GM12864 (cell line): ENCODE measurements around the gene ACLY.

ENCODE experiments used
- DNase-seq: peaks from one replicate; pipeline ENCODE4 v3.0.0-alpha.2; 2011; ENCODE audit warnings: low read depth
- H3K4me3 ChIP-seq: 2 replicates; pipeline ENCODE4 v1.5.1; 2011; ENCODE audit warnings: mild to moderate bottlenecking, low read depth, low read length, control low read depth
- CTCF ChIP-seq: IDR thresholded peaks from 2 replicates; pipeline ENCODE4 v1.5.1; 2011; ENCODE audit warnings: low read depth, mild to moderate bottlenecking, moderate library complexity, low read length, control low read depth, inconsistent platforms; ENCODE audit errors: missing control alignments

Gene ACLY

DNA sequence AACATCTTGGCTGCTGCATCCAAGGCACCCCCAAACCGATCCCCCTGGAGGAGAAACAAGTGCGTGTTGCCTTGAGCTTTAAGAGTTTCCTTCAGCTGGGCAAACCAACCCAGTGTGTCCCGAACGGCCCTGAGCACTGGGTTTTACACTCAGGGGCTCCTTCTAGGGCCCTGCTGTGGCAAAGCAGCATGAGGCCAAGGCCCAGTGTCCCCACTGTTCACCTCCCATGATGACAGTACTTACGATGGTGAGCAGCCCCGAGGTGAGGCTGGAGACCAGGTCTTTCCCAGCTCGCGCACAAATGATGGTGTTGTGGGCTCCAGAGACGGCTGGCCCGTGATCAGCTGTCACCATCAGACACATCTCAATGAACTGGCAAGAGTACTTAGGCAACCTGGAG lies 47.0 kb downstream of the ACLY start:
- H3K4me3 ChIP-seq, result no peak overlapping the region
- TF ChIP-seq CTCF, result no peak
- no peak for DNase-seq

DNA sequence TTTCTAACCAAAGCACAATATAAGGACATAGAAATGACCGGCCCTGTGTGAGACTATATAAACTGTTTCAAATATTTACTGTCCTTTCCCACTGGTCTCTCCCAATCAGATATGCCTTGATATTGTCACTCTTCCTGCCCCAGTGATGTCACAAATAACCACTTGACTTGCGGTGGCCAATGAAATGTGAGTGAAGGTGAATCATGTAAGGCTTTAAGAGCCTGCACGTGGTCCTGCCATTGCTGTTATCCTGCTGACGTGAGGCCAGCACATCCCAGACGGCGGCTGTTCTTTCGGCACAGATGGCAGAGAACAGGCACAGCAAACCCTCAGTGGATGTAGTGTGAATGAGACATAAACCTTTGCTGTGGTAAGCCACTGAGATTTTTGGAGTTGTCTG lies 48.1 kb downstream of the ACLY start:
- no peak for TF ChIP-seq CTCF
- DNase-seq, result no peak
- no peak overlapping the region for H3K4me3 ChIP-seq

- no peak for TF ChIP-seq CTCF
- no peak overlapping the region for H3K4me3 ChIP-seq
- no peak for DNase-seq
These were observed 48.7 kb downstream of the ACLY start for GRCh38 chr17:41870097-41870496.

DNA sequence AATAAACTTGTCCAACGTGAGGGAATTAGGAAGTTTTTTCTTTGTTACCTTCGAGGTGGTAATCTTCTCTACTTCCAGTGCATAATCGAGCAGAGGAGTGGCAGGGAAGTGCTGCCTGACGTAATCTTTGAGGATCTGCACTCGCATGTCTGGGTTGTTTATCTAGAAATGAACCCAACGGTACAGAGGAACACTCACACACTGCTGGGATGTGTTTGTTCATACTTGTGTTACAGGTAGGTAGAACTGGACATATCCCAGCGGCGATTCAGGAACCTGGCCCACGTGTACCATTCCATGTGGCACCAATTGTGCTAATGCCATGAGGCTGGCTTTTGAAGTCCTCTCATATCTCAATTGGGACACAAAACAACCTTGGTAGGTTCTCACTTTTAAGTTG lies 49.3 kb downstream of the ACLY start:
- no peak for DNase-seq
- no peak for TF ChIP-seq CTCF
- no peak overlapping the region for H3K4me3 ChIP-seq

DNA sequence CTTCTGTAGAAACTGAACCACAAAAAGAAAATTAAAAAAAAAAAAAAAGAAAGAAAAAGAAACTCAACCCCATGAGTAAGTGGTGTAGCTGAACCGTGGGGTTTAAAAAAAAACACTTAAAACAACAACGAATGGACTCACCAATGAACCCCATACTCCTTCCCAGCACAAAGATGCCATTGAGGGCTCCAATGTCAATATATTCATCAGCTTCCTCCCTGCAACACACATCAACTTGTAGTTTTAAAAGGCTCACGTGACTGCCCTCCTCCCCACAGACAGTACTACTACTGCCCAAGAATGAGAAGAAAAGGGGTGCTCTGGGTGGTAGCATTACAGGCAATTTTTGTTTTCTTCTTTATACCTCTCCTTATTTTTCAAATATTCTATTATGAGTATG lies 50.2 kb downstream of the ACLY start:
- TF ChIP-seq CTCF, result no peak
- DNase-seq, result no peak
- no peak overlapping the region for H3K4me3 ChIP-seq

GRCh38 chr17:41865596-41865893 lies 53.2 kb downstream of the ACLY start:
- no peak for DNase-seq
- TF ChIP-seq CTCF, result no peak

GRCh38 chr17:41864836-41865595 lies 53.7 kb downstream of the ACLY start, which contains the start of gene KLHL11:
TSS of gene KLHL11 (minus strand) at chr17:41865423. CDS start at chr17:41865370, 53 bp downstream.
- peak within 1 kb of the TSS; percentile 92 for H3K4me3 ChIP-seq
- no peak for TF ChIP-seq CTCF
- DNase-seq, result peak; percentile 57

More at GRCh38 chr17:41865596-41865893, 53.2 kb downstream of the ACLY start:
- peak overlapping the region; percentile 22 for H3K4me3 ChIP-seq
